Heart right ventricle (tissue), 16 donors: ENCODE measurements around the gene SLC22A17. TPM values are rescaled to one million over a fixed set of nuclear protein-coding genes. Genes with fewer than 3 reads are reported as not detected.

Experiments used
- ATAC-seq, 8 donors: fragments of 200-7000 bp; cut with Tn5 transposase; one replicate each; pipeline ENCODE4 v1.9.1; 2020; ENCODE audit warnings: mild to moderate bottlenecking in 8 of 8, moderate library complexity in 8 of 8, moderate number of reproducible peaks in 1 of 8
- DNase-seq, 2 donors: peaks; one replicate each; pipeline ENCODE4 v3.0.0-alpha.2; 2020
- H3K27ac ChIP-seq, 10 donors: fragments of 200-600 bp; sonication (generic) in 2 of 10; one replicate each; pipeline versions ENCODE4 v1.5.0 to v1.8.0; 2020 to 2022; ENCODE audit warnings: mild to moderate bottlenecking in 3 of 10
- H3K27me3 ChIP-seq, 7 donors: fragments of 200-600 bp; one replicate each; pipeline ENCODE4 v1.8.0; 2021 to 2022; ENCODE audit warnings: mild to moderate bottlenecking in 2 of 7
- H3K36me3 ChIP-seq, 9 donors: fragments of 200-600 bp; sonication (generic) in 1 of 9; one replicate each; pipeline versions ENCODE4 v1.5.0 to v1.8.0; 2020 to 2022; ENCODE audit warnings: mild to moderate bottlenecking in 2 of 9
- H3K4me1 ChIP-seq, 9 donors: fragments of 200-600 bp; sonication (generic) in 1 of 9; one replicate each; pipeline versions ENCODE4 v1.5.0 to v1.8.0; 2020 to 2022; ENCODE audit warnings: mild to moderate bottlenecking in 4 of 9
- H3K4me3 ChIP-seq, 10 donors: fragments of 200-600 bp; sonication (generic) in 2 of 10; one replicate each; pipeline versions ENCODE4 v1.5.0 to v1.8.0; 2020 to 2022; ENCODE audit warnings: mild to moderate bottlenecking in 7 of 10, moderate library complexity in 2 of 10
- H3K9me3 ChIP-seq, 11 donors: fragments of 200-600 bp in 10 of 11; sonication (generic) in 2 of 11; one replicate each; pipeline versions ENCODE4 v1.5.0 to v1.8.0; 2013 to 2022; ENCODE audit warnings: mild to moderate bottlenecking in 2 of 11, control low read depth in 1 of 11, moderate library complexity in 1 of 11
- CTCF ChIP-seq, 9 donors: fragments of 200-600 bp; sonication (generic) in 2 of 9; IDR thresholded peaks; one replicate each; pipeline versions ENCODE4 v1.5.0 to v1.8.0; 2021 to 2022; ENCODE audit warnings: antibody characterized with exemption in 9 of 9, mild to moderate bottlenecking in 5 of 9, moderate library complexity in 1 of 9
- WGBS, 2 donors: extraction: QIAGEN DNeasy Blood & Tissue Kit; methylation state at CpG; one replicate each; pipeline ENCODE4 v1.1.7; 2013; ENCODE audit warnings: inconsistent platforms in 1 of 2; 5-methylcytosine and 5-hydroxymethylcytosine counted together
- intact Hi-C, 10 donors: fragments of 100-400 bp; cut with DNase I; formaldehyde crosslinking; loops; one replicate each; pipeline versions ENCODE4 v1.11.1 to v1.14.2; 2022
- polyA plus RNA-seq, 2 donors: library from polyadenylated mRNA; stranded (reverse); fragments of 200-250 nt; gene quantifications; one replicate each; pipeline ENCODE4 v1.2.3, GENCODE V29; 2013
- total RNA-seq, 10 donors: library from RNA; stranded (reverse); fragmentation: NEBNext Ultra II Directional in 3 of 10; extraction: Animal tissue kit (Norgen Biotek cat#: 25700) in 3 of 10; gene quantifications; one replicate each; pipeline versions ENCODE4 v1.2.1 to v1.2.4, GENCODE V29; 2021 to 2023
- donor health status: Arrhythmogenic right ventricular cardiomyopathy.
- donor health status: ischemic (EF 13 %, LVEDD 7.1; RV severe dilation, severe dysfunction).
- donor health status: healthy with polysubstance abuse.
- donor health status: DM: no; HTN: yes; CAD: no.
- donor health status: DM: no; HTN: no; CAD: no.
- donor health status: ischemic (EF 25% LVEDD 6.9; RV normal size, moderate dysfunction).
- donor health status: ischemic (EF 25% LVEDD 5.7; RV mildly dilated, moderate dysfunction).
- donor health status: healthy.
- donor health status: DM: yes; HTN: yes; CAD: no.
- donor health status: Ischemic cardiomyopathy.
- donor health status: ischemic (EF 35%, LVEDD 5.7; RV mildly dilated, moderate dysfunction).
- donor health status: nonischemic (EF 11% LVEDD 7.7; RV severe dilation, severe dysfunction).
- donor health status: DM: yes; HTN: yes; CAD: no.
- donor health status: PGD.
- donor health status: ischemic (EF 29% LVEDD 5.4; RV normal size, mild dysfunction).
- donor health status: nonischemic (EF 23%, LVEDD 6.1; RV moderate dilation, normal function).

Gene SLC22A17
- total and polyA plus RNA-seq, 12 donors: 4.8 to 18.9 (median 9.8) TPM

DNA sequence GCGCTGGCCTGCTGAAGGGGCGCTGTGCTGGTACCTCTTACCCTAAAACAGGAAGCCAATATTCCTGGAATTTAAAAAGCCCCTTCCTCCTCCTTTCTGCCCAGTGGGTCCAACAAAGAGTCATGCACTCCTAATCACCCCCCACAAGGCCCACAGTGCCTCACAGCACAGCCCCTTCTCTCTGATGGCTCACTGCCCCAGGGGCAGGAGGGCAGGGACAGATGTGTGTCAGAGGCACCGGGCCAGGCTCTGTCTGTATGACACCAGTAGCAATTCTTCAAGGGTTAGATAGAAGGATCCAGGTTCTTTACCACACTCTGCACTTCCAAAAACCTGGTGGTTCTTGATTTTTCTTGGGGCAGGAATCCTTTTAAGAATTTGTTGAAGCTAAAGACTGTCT lies 46.4 kb upstream of the SLC22A17 start:
- H3K36me3 ChIP-seq: peaks cover 0 to 94% (median 0%) of the 10 kb centered on the region in 9 donors
- peaks cover 0 to 4% (median 0%) of the 10 kb centered on the region in 7 donors for H3K27me3 ChIP-seq
- no peak for DNase-seq
- 71 to 73% methylated on average over 3 of the region's 3 CpGs for WGBS, 2 donors
- peaks cover 0 to 3% (median 0%) of the 10 kb centered on the region in 9 donors for H3K4me1 ChIP-seq
- H3K9me3 ChIP-seq: no peaks in the 10 kb centered on the region
- peak in 1 of 8 donors; percentile 11 for ATAC-seq
- no peak for TF ChIP-seq CTCF (IDR thresholded peaks at IDR 0.05)
- intact Hi-C loops: loop anchor here in 1 of 10 donors (10.0 kb wide), 1 partner anchor 46 kb away; no protein-coding TSS in a partner anchor
- H3K4me3 ChIP-seq: no peak overlapping the region
- H3K27ac ChIP-seq: peak overlapping the region in 2 of 10 donors; percentile 5 to 37

- TF ChIP-seq CTCF (IDR thresholded peaks at IDR 0.05): no peak
- Histone ChIP-seq H3K4me1 (peaks cover 0 to 3% (median 0%) of the 10 kb centered on the region in 9 donors), H3K9me3 (no peaks in the 10 kb centered on the region), H3K4me3 (no peak overlapping the region), H3K27ac (peak overlapping the region in 3 of 10 donors; percentile 5 to 39 (median 37)), H3K27me3 (peaks cover 0 to 4% (median 0%) of the 10 kb centered on the region in 7 donors), H3K36me3 (peaks cover 0 to 94% (median 0%) of the 10 kb centered on the region in 9 donors)
- intact Hi-C loops: loop anchor here in 1 of 10 donors (10.0 kb wide), 1 partner anchor 46 kb away; no protein-coding TSS in a partner anchor
- DNase-seq: no peak
- no peak for ATAC-seq
- 69 to 74% methylated on average over 4 of the region's 4 CpGs for WGBS, 2 donors
Measured at GRCh38 chr14:23398348-23398747, 45.7 kb upstream of the SLC22A17 start.

GRCh38 chr14:23396781-23397407 lies 44.2 kb upstream of the SLC22A17 start:
- Histone ChIP-seq H3K4me3 (no peak overlapping the region), H3K36me3 (peaks cover 0 to 94% (median 5%) of the 10 kb centered on the region in 9 donors), H3K4me1 (peaks cover 0 to 2% (median 0%) of the 10 kb centered on the region in 9 donors), H3K27me3 (no peaks in the 10 kb centered on the region), H3K9me3 (no peaks in the 10 kb centered on the region), H3K27ac (no peak overlapping the region)
- WGBS, 2 donors: 89 to 92% methylated on average over 10 of the region's 10 CpGs
- intact Hi-C loops: loop anchor here in 1 of 10 donors (10.0 kb wide), 1 partner anchor 48 kb away; no protein-coding TSS in a partner anchor
- ATAC-seq (peak in 2 of 8 donors; percentile 1), DNase-seq (no peak)
- TF ChIP-seq CTCF (IDR thresholded peaks at IDR 0.05): no peak

GRCh38 chr14:23396126-23396525 lies 43.4 kb upstream of the SLC22A17 start:
- intact Hi-C loops: loop anchor here in 1 of 10 donors (10.0 kb wide), 1 partner anchor 49 kb away; no protein-coding TSS in a partner anchor
- H3K9me3 ChIP-seq: no peaks in the 10 kb centered on the region
- H3K27ac ChIP-seq: no peak overlapping the region
- WGBS, 2 donors: 87% methylated on average over 10 of the region's 10 CpGs
- no peak for DNase-seq
- H3K4me3 ChIP-seq: no peak overlapping the region
- no peaks in the 10 kb centered on the region for H3K4me1 ChIP-seq
- H3K36me3 ChIP-seq: peaks cover 0 to 94% (median 5%) of the 10 kb centered on the region in 9 donors
- TF ChIP-seq CTCF (IDR thresholded peaks at IDR 0.05): no peak
- no peak for ATAC-seq
- no peaks in the 10 kb centered on the region for H3K27me3 ChIP-seq
